Measurements from ENCODE around the gene ALDH7A1.

GRCh38 chr5:126631920-126632319 is 36.9 kb upstream of the ALDH7A1 start:
- no peak for TF ChIP-seq SIN3A (IDR thresholded peaks at IDR 0.05; ENCODE audit: borderline replicate concordance, insufficient read depth, low read length)
- TF ChIP-seq REST (IDR thresholded peaks at IDR 0.05; ENCODE audit: insufficient read depth in 1 of 2, low read depth in 2 of 2, low read length in 2 of 2), result no peak

Measured in PFSK-1 (cell line).